Endothelial cell of umbilical vein (primary cell): ENCODE measurements around the gene RORB. TPM values are rescaled to one million over a fixed set of nuclear protein-coding genes. Genes with fewer than 3 reads are reported as not detected.

ENCODE experiments used
- BruUV-seq: library from RNA; stranded (reverse); fragments of 400-500 nt; replicated peaks from 2 replicates; lab custom pipeline; 2021; lab: Mats Ljungman, UMichigan
- CTCF ChIA-PET: fragments of 300-600, 350-600 bp; sonication (Branson Sonifier 250); formaldehyde crosslinking; loops from one replicate; lab custom pipeline; 2021; ENCODE audit warnings: antibody characterized with exemption, inconsistent platforms; lab: Charles Lee
- POLR2A ChIA-PET: fragments of 300-600, 350-600 bp; sonication (Branson Sonifier 250); formaldehyde crosslinking; loops from one replicate; lab custom pipeline; 2021; ENCODE audit warnings: antibody characterized with exemption, inconsistent platforms; lab: Charles Lee
- DNase-seq: peaks from one replicate; pipeline ENCODE4 v3.0.0-alpha.2; 2011; ENCODE audit warnings: low read depth, low spot score
- FAIRE-seq: peaks from 2 replicates; lab custom pipeline; 2011; peaks lifted over from hg19 to GRCh38; lab: Jason Lieb, UNC
- H2AFZ ChIP-seq: 2 replicates; pipeline ENCODE4 v1.6.0; 2012; ENCODE audit warnings: low read depth, low read length, control low read depth, inconsistent platforms
- H3K27ac ChIP-seq: 2 replicates; pipeline ENCODE4 v1.5.1; 2011; ENCODE audit warnings: low read depth, mild to moderate bottlenecking, control low read depth, low read length, moderate library complexity; ENCODE audit not compliant: insufficient read depth
- H3K27me3 ChIP-seq, 2 experiments: 2 replicates each; pipeline versions ENCODE4 v1.6.0 to v1.6.1; 2011; ENCODE audit warnings: low read length in 2 of 2, mixed read lengths in 1 of 2; ENCODE audit not compliant: control insufficient read depth in 2 of 2, insufficient read depth in 2 of 2
- H3K36me3 ChIP-seq, 2 experiments: 2 replicates in 1 of 2; 3 replicates in 1 of 2; pipeline ENCODE4 v1.5.1; 2011; ENCODE audit warnings: low read length in 2 of 2, mild to moderate bottlenecking in 1 of 2, moderate library complexity in 1 of 2; ENCODE audit not compliant: control insufficient read depth in 2 of 2, insufficient read depth in 2 of 2; ENCODE audit errors: extremely low read depth in 1 of 2
- H3K4me1 ChIP-seq: 3 replicates; pipeline ENCODE4 v1.5.1; 2011; ENCODE audit warnings: mild to moderate bottlenecking, low read length; ENCODE audit not compliant: control insufficient read depth, insufficient read depth; ENCODE audit errors: extremely low read depth
- H3K4me2 ChIP-seq: 2 replicates; pipeline ENCODE4 v1.6.1; 2011; ENCODE audit warnings: low read length, control low read depth, mixed read lengths; ENCODE audit not compliant: insufficient read depth
- H3K4me3 ChIP-seq, 3 experiments: fragments of 200-600 bp in 1 of 3; sonication (generic), shearing (Covaris generic) in 1 of 3; replicated peaks in 1 of 3; 2 replicates each; pipeline ENCODE4 v1.5.1; 2011 to 2016; ENCODE audit warnings: control low read depth in 3 of 3, low read length in 3 of 3, mild to moderate bottlenecking in 2 of 3, inconsistent platforms in 1 of 3, low read depth in 1 of 3, moderate library complexity in 1 of 3; ENCODE audit not compliant: insufficient read depth in 1 of 3
- H3K79me2 ChIP-seq: 2 replicates; pipeline ENCODE4 v1.6.0; 2012; ENCODE audit warnings: low read length, inconsistent platforms; ENCODE audit not compliant: control insufficient read depth, insufficient read depth
- H3K9ac ChIP-seq: replicated peaks from 2 replicates; pipeline ENCODE3; 2011; ENCODE audit warnings: low read length, control low read depth; ENCODE audit not compliant: insufficient read depth; ENCODE audit errors: extremely low read depth
- H3K9me1 ChIP-seq: replicated peaks from 3 replicates; pipeline ENCODE4 v1.6.0; 2011; ENCODE audit warnings: mild to moderate bottlenecking, low read length; ENCODE audit not compliant: control insufficient read depth, insufficient read depth; ENCODE audit errors: extremely low read depth
- H3K9me3 ChIP-seq: replicated peaks from 2 replicates; pipeline ENCODE4 v1.5.1; 2012; ENCODE audit warnings: low read length, inconsistent platforms; ENCODE audit not compliant: control insufficient read depth, insufficient read depth
- H4K20me1 ChIP-seq: replicated peaks from 2 replicates; pipeline ENCODE3; 2011; ENCODE audit warnings: mild to moderate bottlenecking, low read length; ENCODE audit not compliant: control insufficient read depth, insufficient read depth; ENCODE audit errors: extremely low read depth
- CTCF ChIP-seq, 2 donors: IDR thresholded peaks; 1 replicate in 1 of 2; 2 replicates in 1 of 2; pipeline ENCODE4 v1.5.1; 2011; ENCODE audit warnings: low read length in 2 of 2, mild to moderate bottlenecking in 2 of 2, moderate library complexity in 2 of 2, control low read depth in 1 of 2, inconsistent platforms in 1 of 2, low read depth in 1 of 2; ENCODE audit not compliant: insufficient read depth in 1 of 2; ENCODE audit errors: extremely low read depth in 1 of 2
- EZH2 ChIP-seq: IDR thresholded peaks from 2 replicates; pipeline ENCODE4 v1.6.1; 2012; ENCODE audit warnings: borderline replicate concordance, low read depth, mild to moderate bottlenecking, moderate library complexity, low read length, inconsistent platforms; ENCODE audit not compliant: severe bottlenecking
- FOS ChIP-seq: IDR thresholded peaks from 2 replicates; pipeline ENCODE4 v1.6.1; 2011; ENCODE audit warnings: mild to moderate bottlenecking, low read length, moderate library complexity, borderline replicate concordance; ENCODE audit not compliant: insufficient read depth
- GATA2 ChIP-seq: IDR thresholded peaks from 2 replicates; pipeline ENCODE4 v1.7.0; 2011; ENCODE audit warnings: low read depth, mild to moderate bottlenecking, moderate library complexity, mixed read lengths, low read length; ENCODE audit not compliant: insufficient read length, insufficient read depth
- JUN ChIP-seq: IDR thresholded peaks from 2 replicates; pipeline ENCODE4 v1.6.1; 2011; ENCODE audit warnings: borderline replicate concordance, low read depth; ENCODE audit not compliant: insufficient read length, insufficient read depth
- MAX ChIP-seq: IDR thresholded peaks from 2 replicates; pipeline ENCODE4 v1.6.1; 2011; ENCODE audit not compliant: insufficient read depth, insufficient read length
- MYC ChIP-seq: IDR thresholded peaks from one replicate; pipeline ENCODE4 v1.6.1; 2011; ENCODE audit warnings: mild to moderate bottlenecking, low read depth, low read length
- POLR2A ChIP-seq: IDR thresholded peaks from 2 replicates; pipeline ENCODE4 v1.6.1; 2012; ENCODE audit warnings: low read depth, mild to moderate bottlenecking, control low read depth, low read length
- POLR2AphosphoS5 ChIP-seq: IDR thresholded peaks from 2 replicates; pipeline ENCODE4 v1.6.1; 2012; ENCODE audit warnings: low read depth, mild to moderate bottlenecking, control low read depth, low read length, moderate library complexity; ENCODE audit not compliant: insufficient read depth
- dilution Hi-C: fragments of 300-500 bp; cut with MboI; formaldehyde crosslinking; loops from one replicate; pipeline ENCODE4 v1.15.0; 2019; ENCODE audit warnings: low sequenced_read_pairs; ENCODE audit not compliant: extremely low pct_ligation_motif_present
- intact Hi-C: fragments of 100-400 bp; cut with micrococcal nuclease; formaldehyde crosslinking; loops from one replicate; pipeline ENCODE4 v1.10.0; 2022
- polyA plus RNA-seq, 4 experiments: library from polyadenylated mRNA; depleted of rRNA in 3 of 4; stranded (reverse) in 3 of 4; unstranded in 1 of 4; fragments of >200 nt; gene quantifications; 2 replicates each; pipeline versions ENCODE4 v1.2.1 to v1.2.3, GENCODE V29; 2011 to 2012; ENCODE audit warnings: missing spikeins in 1 of 4
- total RNA-seq: library from RNA; stranded (reverse); gene quantifications from 2 replicates; pipeline ENCODE4 v1.2.3, GENCODE V29; 2021

RORB gene
- total and polyA plus RNA-seq, 2 donors (not counting 3 experiments of a cell fraction or from before 2014, with no cell fraction given): not detected

DNA sequence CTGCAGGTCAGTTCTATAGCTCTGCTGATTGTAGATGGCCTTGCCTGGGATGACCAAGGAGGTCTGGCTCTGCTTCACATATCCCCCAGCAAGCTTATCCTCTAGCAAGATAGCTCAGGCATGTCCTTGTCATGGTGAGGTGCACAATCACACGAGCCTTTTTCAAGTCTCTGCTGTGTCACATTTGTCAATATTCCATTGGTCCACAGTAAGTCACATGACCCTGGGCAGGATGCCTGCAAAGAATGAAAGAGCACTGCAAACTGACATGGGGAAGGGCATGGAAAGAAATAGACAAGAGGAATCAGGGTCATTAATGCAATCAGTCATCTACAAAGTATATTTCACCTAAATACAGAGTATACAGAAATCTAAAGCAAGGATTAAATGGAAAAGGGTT is 142.0 kb downstream of the RORB start:
- no peak overlapping the region for H3K4me3 ChIP-seq
- H3K9ac ChIP-seq: no peak overlapping the region
- POLR2A ChIA-PET: interaction anchor here (0.7 kb wide), 1 partner anchor 340 kb away, joined by 4 read pairs; no protein-coding TSS in a partner anchor
- no peak for DNase-seq
- H3K27ac ChIP-seq: no peak overlapping the region
- no peaks in the 10 kb centered on the region for H3K9me3 ChIP-seq
- BruUV-seq: no TSS peak
- H3K9me1 ChIP-seq: no peaks in the 10 kb centered on the region
- H3K36me3 ChIP-seq: no peaks in the 10 kb centered on the region
- no peak for FAIRE-seq
- no peaks in the 10 kb centered on the region for H4K20me1 ChIP-seq
- dilution Hi-C loops: no loop called here
- no peaks in the 10 kb centered on the region for H3K4me1 ChIP-seq
- TF ChIP-seq POLR2AphosphoS5: no peak
- no peak for TF ChIP-seq FOS
- no peak for TF ChIP-seq EZH2
- TF ChIP-seq GATA2: no peak
- no peak for TF ChIP-seq MYC
- TF ChIP-seq POLR2A: no peak
- TF ChIP-seq MAX: no peak
- no peak for TF ChIP-seq JUN
- no peak for TF ChIP-seq CTCF (IDR thresholded peaks at IDR 0.05; ENCODE audit: extremely low read depth in 1 of 2, insufficient read depth in 1 of 2, low read depth in 1 of 2, low read length in 2 of 2)
- no peaks in the 10 kb centered on the region for H3K79me2 ChIP-seq
- H3K27me3 ChIP-seq: no peaks in the 10 kb centered on the region
- intact Hi-C loops: no loop called here
- no peak overlapping the region for H3K4me2 ChIP-seq
- H2AFZ ChIP-seq: no peak overlapping the region
- CTCF ChIA-PET: no interaction called here
